Measurements from ENCODE around the gene ATP8A2.

- TF ChIP-seq CTCF (IDR thresholded peaks at IDR 0.05) (no peak), POLR2A (IDR thresholded peaks at IDR 0.05) (no peak)
Observed at GRCh38 chr13:26012995-26013394, 641.2 kb downstream of the ATP8A2 start.

Data from testis (tissue), 2 donors.